NCI-H446 treated with DMSO at 0.1 percent for 48 hours (cell line): Measurements from ENCODE around the gene SHISA9.

Experiments
- DNase-seq: peaks from one replicate; lab custom pipeline; 2025; lab: John Stamatoyannopoulos, UW

The SHISA9 gene

GRCh38 chr16:12951976-12952375 is 50.6 kb downstream of the SHISA9 start:
- DNase-seq, result no peak

- DNase-seq, result no peak
Measured at GRCh38 chr16:12958366-12958765, 57.0 kb downstream of the SHISA9 start.

- no peak for DNase-seq
Measured at GRCh38 chr16:12959072-12959471, 57.7 kb downstream of the SHISA9 start.

- DNase-seq, result no peak
Measured at GRCh38 chr16:12961626-12962025, 60.2 kb downstream of the SHISA9 start.

- DNase-seq, result no peak
Measured at GRCh38 chr16:12964461-12964860, 63.1 kb downstream of the SHISA9 start.

- peak; percentile 8 for DNase-seq
Measured at GRCh38 chr16:12965274-12965804, 63.9 kb downstream of the SHISA9 start.

- peak; percentile 95 for DNase-seq
Measured at GRCh38 chr16:12971241-12971640, 69.8 kb downstream of the SHISA9 start.

GRCh38 chr16:12972246-12972645 is 70.8 kb downstream of the SHISA9 start:
- DNase-seq, result no peak

- no peak for DNase-seq
Measured at GRCh38 chr16:12975766-12976165, 74.4 kb downstream of the SHISA9 start.

GRCh38 chr16:12976496-12976895 is 75.1 kb downstream of the SHISA9 start:
- DNase-seq, result no peak

GRCh38 chr16:12976936-12977335 is 75.5 kb downstream of the SHISA9 start:
- no peak for DNase-seq

- DNase-seq, result no peak
Measured at GRCh38 chr16:12985516-12985915, 84.1 kb downstream of the SHISA9 start.

GRCh38 chr16:12988071-12988470 is 86.7 kb downstream of the SHISA9 start:
- DNase-seq, result peak; percentile 46

- DNase-seq, result no peak
Measured at GRCh38 chr16:12992066-12992465, 90.7 kb downstream of the SHISA9 start.

GRCh38 chr16:12994402-12994801 is 93.0 kb downstream of the SHISA9 start:
- DNase-seq, result no peak

GRCh38 chr16:12995721-12996372 is 94.4 kb downstream of the SHISA9 start:
- DNase-seq, result peak; percentile 27

GRCh38 chr16:12998361-12999085 is 97.1 kb downstream of the SHISA9 start:
- DNase-seq, result no peak

- no peak for DNase-seq
Measured at GRCh38 chr16:12999368-12999767, 98.0 kb downstream of the SHISA9 start.

- DNase-seq, result no peak
Measured at GRCh38 chr16:13005721-13006247, 104.4 kb downstream of the SHISA9 start.

- no peak for DNase-seq
Measured at GRCh38 chr16:13012601-13013000, 111.2 kb downstream of the SHISA9 start.

- no peak for DNase-seq
Measured at GRCh38 chr16:13013043-13013442, 111.6 kb downstream of the SHISA9 start.

- no peak for DNase-seq
Measured at GRCh38 chr16:13014476-13014875, 113.1 kb downstream of the SHISA9 start.

GRCh38 chr16:13018026-13018425 is 116.6 kb downstream of the SHISA9 start:
- no peak for DNase-seq
